IPS DF 4.7 (cell line): ENCODE data around the gene SS18.

Experiments
- DNase-seq: peaks from one replicate; pipeline ENCODE4 v3.0.0-alpha.2; 2013; ENCODE audit warnings: low spot score; ENCODE audit errors: extremely low read depth

SS18 gene

GRCh38 chr18:26071725-26072124, 18.7 kb downstream of the SS18 start:
- DNase-seq: no peak

DNA sequence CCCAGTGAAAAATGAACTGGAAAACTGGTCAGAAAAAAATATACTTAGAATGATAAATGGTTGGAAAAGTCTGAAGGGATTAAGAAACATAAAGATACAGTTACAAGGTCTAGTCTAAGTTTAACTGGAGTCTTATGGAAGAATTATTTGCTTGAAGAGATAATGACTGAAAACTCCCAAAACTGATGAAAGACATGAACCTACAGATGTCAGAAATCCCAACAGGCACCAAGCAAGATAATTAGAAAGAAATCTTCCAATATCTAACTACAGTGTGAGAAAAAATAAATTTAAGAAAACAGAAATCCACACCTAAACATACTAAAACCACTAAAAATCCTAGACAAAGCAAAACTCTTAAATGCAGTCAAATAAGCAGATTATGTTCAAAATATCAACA, 19.4 kb downstream of the SS18 start:
- no peak for DNase-seq

GRCh38 chr18:26059357-26059756, 31.1 kb downstream of the SS18 start:
- DNase-seq: no peak

GRCh38 chr18:26057344-26057773, 33.1 kb downstream of the SS18 start:
- no peak for DNase-seq

DNA sequence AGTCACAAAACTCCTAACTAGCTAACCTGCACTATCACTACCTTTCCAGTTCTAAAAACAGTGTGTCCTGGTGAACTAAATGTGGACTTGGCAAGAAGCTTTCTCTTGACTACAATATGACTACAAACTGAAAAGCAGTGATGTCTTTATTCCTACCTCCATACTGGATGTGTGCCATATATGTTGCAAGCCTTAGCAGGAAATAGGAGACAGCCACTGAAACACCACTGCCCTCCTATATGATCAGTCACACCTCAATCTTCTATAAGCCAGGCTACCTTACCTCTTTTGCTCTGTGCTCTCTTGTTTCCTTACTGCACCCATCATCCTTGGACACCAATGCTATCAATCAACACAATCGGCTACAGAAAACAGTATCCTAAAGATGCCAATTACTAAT, 34.1 kb downstream of the SS18 start:
- no peak for DNase-seq

- DNase-seq: no peak
Measured at GRCh38 chr18:26052505-26052904, 37.9 kb downstream of the SS18 start.

- no peak for DNase-seq
Measured at GRCh38 chr18:26051843-26052242, 38.6 kb downstream of the SS18 start.

DNA sequence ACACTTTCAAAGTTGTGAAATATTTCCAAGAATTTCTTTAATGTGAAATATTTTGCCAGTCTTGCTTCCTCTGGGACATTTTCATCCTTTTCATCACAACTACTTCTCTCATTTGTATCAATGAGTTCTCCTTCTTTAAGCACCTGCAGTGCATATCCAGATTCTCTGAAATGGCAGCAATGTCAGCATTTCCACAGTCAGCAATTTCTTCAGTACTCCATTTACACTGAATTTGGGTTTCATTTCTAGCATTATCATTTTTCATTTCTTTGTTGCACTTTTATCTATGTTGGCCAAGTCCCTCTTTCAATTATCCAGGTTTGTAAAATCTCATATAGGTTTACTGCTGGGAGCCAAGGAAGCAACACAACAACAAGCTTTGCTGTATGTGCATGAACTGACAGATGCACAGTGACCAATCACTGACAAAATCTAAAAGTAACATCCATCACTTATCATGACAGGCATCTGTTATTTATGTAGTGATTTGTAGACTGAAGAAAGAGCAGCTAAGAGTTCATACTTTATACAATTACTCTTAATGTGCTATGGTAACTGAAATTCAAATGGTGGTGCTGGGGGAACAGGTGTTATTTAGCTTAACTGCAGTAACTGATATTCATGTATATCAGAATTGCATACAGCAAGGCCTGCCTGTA, 43.9 kb downstream of the SS18 start:
- no peak for DNase-seq

GRCh38 chr18:26044807-26045206, 45.6 kb downstream of the SS18 start:
- DNase-seq: no peak

DNA sequence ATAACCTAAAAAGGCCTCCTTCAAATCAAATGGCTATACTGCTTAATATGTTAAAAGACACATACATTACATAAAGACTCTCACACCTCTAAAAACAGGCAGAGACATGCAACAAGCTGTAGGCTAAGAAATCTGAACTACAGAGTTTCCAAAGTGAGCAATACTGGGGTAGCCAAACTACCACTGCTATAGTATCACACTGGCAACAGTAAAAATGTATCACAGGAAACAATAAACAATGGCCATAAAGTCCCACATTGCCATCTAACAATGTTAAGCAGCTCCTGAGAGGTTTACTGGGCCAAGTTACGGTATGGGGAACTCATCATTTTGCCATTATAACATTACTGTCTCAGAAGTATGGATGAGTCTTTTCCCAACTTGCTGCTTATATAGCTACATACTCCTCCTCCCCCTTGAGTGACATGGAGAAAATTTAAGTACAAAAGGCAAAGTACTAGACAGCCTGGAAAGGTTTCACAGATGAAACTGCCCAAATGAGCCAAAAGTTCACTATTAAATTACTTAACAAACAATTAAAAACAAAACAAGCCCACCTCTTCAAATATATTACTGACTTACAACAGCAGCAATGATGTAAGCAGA, 50.3 kb downstream of the SS18 start:
- no peak for DNase-seq

- no peak for DNase-seq
Measured at GRCh38 chr18:26039203-26039602, 51.2 kb downstream of the SS18 start.

GRCh38 chr18:26036635-26037034, 53.8 kb downstream of the SS18 start:
- no peak for DNase-seq

DNA sequence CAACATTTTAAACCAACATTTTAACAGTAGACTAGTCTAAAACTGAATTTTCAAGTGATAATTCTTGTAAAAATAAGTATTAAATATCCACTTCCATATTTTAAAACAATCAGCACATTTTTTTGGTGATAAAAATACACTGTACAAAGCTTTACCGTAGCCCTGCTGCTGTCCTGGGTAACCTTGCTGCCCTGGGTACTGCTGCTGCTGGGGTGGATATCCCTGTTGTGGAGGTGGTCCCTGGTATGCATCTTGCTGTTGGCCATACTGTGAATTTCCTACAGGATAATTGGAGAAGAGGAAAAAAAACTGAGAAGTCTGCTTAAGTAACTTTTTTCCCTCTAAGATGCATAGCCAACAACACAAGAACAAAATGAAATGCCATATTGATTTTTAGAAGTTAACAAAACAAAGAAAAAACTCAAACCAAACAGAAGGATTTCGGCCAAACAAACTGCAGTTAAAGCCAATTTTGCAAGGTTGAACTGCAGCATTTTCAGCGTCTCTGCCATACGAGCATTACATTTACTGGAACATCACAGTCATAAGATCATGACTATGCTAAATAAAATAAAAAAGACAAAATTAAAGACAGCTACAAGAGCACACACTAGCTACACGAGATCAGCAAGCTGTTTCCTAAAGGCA, 55.4 kb downstream of the SS18 start:
- no peak for DNase-seq

GRCh38 chr18:26022585-26022984, 67.8 kb downstream of the SS18 start:
- DNase-seq: no peak

- DNase-seq: no peak
Measured at GRCh38 chr18:26021061-26021754, 69.2 kb downstream of the SS18 start.

GRCh38 chr18:26017929-26018328, 72.5 kb downstream of the SS18 start:
- no peak for DNase-seq

- DNase-seq: no peak
Measured at GRCh38 chr18:26014462-26014861, 76.0 kb downstream of the SS18 start.

DNA sequence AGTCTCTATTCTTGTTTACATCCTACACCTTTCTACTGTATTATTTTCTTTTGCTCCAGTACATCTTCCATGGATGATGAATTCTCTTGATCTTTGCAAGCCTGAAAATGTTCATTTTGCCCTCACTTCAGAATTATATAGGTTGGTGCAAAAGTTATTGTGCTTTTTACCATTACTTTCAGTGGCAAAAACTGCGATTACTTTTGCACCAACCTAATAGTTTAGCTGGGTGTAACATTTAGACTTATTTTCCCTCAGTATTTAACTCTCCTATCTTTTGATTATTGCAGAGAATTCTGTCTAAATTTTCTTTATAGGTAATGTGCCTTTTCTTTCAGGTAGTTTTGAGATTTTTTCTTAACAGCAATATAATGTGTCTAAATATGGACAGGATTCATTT, 81.8 kb downstream of the SS18 start:
- no peak for DNase-seq

DNA sequence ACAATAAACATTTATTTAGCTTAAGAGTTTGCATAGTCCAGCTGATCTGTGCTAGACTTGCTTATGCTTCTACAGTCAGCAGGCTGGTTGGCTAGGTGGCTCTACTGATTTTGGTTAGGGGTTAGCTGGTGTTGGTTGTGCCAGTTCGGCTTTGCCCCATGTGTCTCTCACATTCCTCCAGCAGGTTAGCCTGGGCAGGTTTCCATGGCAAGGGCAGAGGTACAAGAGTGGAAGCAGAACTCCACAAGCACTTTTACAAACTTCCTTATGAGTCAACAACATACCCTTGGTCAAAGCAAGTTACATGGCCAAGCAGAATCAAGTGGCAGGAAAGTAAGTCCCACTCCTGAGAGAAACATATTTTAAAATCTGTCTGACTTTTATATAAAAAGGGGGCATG, 82.3 kb downstream of the SS18 start:
- no peak for DNase-seq

GRCh38 chr18:26005950-26006349, 84.5 kb downstream of the SS18 start:
- no peak for DNase-seq

DNA sequence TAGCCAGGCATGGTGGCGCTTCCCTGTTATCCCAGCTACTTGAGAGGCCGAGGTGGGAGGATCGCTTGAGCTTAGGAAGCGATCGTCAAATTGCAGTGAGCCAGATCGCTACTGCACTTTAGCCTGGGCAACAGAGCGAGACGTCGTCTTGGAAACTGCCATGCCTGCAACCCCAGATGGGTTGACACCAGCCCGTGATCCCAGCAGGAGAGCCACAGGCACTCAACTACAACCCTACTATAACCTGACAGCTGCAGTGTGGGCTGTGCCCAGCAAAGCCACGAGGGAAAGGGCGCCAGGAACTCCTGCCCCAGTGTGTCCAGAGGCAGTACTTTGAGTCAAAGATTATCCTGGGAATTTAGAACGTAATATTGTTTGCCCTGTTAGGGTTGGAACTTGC, 85.6 kb downstream of the SS18 start:
- DNase-seq: no peak

DNA sequence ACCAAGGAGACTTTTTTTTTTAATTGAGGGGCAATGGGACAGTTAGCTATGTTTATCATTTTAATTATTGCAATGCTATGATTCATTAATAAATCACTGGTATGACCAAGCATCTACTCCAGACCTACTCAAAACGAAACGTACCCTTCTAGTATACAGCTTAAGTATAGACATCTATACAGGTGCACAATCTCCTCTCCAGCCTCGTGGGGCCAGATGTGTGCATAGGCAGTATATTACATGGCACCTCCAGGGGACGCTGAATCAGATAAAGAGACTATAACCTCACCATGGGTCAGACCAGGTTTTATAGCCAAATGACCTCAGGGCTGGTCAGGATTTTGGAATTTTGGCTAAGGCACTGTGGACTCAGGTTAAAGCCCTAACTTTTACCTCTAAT, 86.6 kb downstream of the SS18 start:
- DNase-seq: no peak
